NOMO-1 treated with DMSO at 0.1 percent for 48 hours (cell line): Measurements from ENCODE around the gene CAPN5.
A peak's percentile ranks its signal among the peaks of the same experiment; 100 is the strongest.
"Not testable (repeated sequence)": the region's sequence is repeated elsewhere in the genome, so short reads cannot be mapped to it uniquely, and the experiment has no call there.

Experiments
- DNase-seq: peaks from one replicate; lab custom pipeline; 2025; ENCODE audit not compliant: unreplicated experiment; lab: John Stamatoyannopoulos, UW

CAPN5 gene

GRCh38 chr11:77095551-77096490, 29.1 kb downstream of the CAPN5 start:
- DNase-seq = no peak

DNA sequence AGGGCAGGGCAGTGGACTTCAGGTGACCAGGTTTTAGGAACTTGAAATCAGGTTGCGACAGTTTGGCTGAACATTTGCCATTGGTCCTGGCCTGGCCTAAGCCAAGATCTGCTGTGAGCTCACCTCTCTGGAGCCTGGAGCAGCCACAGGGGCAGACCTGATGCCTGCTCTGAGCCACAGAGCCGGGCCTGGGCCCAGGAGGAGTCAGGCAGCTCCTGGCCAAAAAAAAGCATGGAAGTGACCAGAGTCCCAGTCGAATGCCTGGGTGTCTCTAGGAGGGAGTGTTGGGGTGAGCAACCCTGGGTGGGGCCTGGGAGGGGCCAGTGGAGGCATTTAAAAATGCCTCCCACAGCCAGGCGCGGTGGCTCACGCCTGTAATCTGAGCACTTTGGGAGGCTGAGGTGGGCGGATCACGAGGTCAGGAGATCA, 29.8 kb downstream of the CAPN5 start:
- DNase-seq = no peak

- not testable (repeated sequence) for DNase-seq
Observed at GRCh38 chr11:77097180-77097579, 30.4 kb downstream of the CAPN5 start.

- no peak for DNase-seq
Observed at GRCh38 chr11:77100166-77101042, 33.6 kb downstream of the CAPN5 start.

DNA sequence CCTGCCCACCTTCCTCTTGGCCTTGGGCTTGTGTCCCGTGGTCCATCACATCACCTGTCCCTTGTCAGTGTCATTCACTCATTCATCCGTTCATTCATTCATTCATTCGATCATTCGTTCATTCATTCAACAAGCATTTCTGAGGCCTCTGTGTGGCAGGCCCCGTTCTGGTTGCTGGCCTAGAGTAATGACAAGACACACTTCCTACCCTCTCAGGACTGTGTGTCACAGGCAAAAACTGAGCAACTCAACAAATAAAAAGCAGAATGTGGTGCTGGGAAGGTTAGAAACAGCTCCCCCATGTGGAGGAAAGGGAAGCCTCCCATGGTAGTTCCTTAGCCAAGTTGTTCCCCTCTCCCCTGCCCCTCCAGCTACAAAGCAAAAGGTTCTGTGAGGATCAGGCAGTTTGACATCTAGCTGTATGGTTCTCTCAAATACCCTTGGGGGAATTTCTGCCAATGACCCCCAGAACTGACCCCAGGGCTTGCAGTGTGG, 34.3 kb downstream of the CAPN5 start:
- peak; percentile 40 for DNase-seq

GRCh38 chr11:77102246-77103210, 35.8 kb downstream of the CAPN5 start, which contains the start of gene OMP:
Gene OMP, plus strand, starts transcription at chr11:77102840. Its CDS starts 0 bp downstream, at chr11:77102840.
- DNase-seq = no peak

- DNase-seq = no peak
Observed at GRCh38 chr11:77103319-77103718, 36.5 kb downstream of the CAPN5 start.

GRCh38 chr11:77104727-77105126, 38.0 kb downstream of the CAPN5 start:
- DNase-seq = no peak

DNA sequence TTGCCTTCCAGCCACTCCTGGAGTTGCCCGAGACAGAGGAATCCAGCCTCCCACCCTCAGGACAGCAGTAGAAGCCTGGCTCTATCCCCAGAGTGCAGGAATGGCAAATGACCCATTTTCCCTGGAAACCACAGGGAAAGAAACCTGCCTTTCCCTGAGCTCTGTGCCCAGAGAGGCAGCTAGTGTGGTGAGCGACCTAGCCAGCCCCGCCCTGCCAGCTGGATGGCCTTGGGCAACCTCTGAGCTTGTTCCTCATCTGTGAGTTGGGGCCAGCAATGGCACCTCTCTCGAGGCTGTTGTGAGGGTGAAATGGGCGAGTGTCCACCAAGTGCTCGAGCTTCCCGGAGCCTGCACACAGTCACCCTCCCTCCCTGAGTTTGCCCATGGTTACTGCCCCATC, 39.5 kb downstream of the CAPN5 start:
- DNase-seq = no peak

- DNase-seq = no peak
Observed at GRCh38 chr11:77106759-77107158, 40.0 kb downstream of the CAPN5 start.

GRCh38 chr11:77107950-77108349, 41.2 kb downstream of the CAPN5 start:
- no peak for DNase-seq

DNA sequence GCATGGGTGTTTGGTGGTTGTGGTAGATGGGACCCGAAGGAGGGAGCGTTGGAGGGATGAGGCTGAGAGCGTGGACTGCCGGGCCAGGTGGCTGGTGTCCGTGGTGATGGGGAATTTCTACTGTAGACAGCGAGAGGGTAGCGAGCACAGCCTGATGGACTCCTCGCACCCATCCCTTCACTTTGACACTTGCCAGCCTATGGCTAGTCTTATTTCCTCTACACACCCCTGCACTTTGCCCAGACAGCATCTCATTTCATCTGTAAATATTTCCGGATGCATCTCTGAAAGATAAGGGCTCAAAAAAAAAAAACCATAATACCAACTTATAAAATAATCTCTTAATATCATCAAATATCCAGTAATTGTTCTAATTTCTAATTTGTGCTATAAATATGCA, 41.7 kb downstream of the CAPN5 start:
- DNase-seq = no peak

DNA sequence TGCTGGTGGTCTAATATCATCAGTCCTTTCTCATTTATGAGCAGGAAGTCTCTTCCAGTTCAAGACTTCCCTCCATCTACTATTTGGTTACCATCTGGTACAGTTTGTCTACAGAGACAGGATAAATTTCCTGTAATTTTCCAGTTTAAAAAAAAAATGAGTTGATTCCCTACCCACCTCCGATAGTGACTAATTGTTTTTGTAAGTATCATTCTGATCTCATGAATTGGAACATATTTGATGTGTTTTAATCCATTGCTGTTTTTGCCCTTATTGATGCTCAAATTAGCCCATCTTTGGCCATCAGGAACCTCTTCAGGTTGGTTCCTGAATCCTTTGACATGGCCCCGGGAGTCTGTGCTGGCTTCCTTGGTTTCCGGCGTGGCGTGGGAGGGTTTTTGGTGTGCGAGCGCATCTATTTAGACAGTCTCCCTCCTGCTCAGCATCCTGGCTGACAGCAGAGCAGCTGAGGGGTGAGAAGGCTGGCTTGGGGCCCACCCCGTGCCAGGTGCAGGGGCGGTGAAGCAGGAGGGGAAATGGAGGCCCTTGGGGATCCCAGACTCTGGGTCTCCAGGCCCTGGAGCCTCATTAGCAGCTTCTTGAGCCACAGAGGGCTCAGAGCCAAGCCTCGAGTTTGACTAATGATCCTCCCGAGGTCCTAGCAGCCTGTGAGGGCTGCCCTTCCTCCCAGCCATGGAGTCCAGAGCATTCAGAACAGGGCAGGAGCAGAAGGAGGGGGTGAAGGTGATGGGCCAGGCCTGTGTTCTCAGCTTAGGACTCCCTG, 42.7 kb downstream of the CAPN5 start:
- no peak for DNase-seq

GRCh38 chr11:77110836-77111235, 44.1 kb downstream of the CAPN5 start:
- DNase-seq = no peak

DNA sequence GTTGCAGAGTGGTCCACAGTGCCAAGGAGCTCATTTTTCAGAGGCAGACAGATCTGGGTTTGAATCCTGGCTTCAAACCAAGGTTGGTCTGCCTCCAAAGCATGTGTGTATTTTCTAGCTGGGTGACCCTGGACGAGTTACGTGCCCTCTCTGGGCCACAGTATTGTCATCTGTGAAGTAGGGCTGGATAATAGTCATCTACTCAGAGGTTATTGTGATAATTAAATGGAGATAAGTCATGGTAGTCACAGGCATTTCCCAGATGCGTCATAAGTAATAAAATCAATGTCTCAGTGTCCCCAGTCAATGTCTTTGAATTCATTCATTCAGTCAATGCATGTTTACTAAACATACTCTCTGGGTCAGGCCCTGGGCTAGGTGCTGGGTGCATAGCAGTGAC, 44.5 kb downstream of the CAPN5 start:
- DNase-seq = no peak

DNA sequence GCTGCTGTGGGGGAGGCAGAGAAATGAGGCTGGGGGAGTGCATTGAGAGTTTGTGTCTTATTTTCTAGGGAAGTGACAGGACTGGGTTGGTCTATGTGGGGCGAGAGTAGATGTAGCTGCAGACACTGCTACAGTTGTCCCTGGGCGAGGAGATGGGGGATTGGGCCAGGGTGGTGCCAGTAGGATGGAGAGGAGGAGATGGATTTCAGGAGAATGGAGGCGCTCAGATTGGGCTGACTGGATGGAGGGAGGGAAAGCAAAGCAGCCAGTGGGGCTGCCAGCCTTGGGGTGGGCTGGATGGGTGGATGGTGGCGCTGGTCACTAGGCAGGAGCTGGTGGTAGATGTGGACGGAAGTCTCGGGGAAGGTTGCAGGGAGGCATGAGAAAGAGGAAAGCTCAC, 45.2 kb downstream of the CAPN5 start:
- DNase-seq = no peak

GRCh38 chr11:77112641-77113381, 46.0 kb downstream of the CAPN5 start:
- DNase-seq = no peak

DNA sequence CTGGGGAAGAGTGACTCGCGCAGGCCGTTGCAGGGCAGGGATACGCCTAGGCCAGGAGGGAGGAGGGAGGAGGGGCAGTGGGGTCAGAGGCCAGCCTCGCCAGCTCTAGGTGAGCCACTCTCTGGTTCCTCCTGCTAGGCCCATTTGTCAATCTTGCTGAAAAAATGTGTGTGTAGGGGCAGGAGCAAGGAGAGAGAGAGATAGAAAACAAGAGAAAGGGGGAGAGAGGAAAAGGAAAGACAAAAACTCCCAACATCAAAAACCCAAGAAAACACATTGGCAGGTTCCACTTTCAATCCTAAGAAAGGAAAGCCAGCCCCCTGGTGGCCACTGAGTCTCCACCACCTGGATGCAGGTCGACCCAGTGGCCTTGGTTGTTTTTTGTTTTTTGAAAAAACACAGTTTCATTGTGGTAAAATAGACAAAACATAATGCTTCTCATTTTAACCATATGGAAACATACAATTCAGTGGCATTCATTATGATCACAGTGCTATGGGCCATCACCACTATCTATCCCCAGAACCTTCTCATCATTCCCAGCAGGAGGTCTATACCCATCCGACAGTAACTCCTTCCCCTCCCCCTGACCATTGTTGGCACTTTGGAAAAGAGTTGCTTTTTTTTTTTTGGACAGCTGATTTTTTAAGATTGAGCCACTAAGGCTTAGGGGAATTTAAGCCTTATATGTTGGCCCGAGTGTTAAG, 46.8 kb downstream of the CAPN5 start:
- no peak for DNase-seq
